Hematopoietic multipotent progenitor cell treated with erythropoietin and hydrocortisone succinate and interleukin-3 and kit ligand, for 17 days (in vitro differentiated cells): Measurements from ENCODE around the gene YIPF3.
A peak's percentile ranks its signal among the peaks of the same experiment; 100 is the strongest.
"Not testable (repeated sequence)": the region's sequence is repeated elsewhere in the genome, so short reads cannot be mapped to it uniquely, and the experiment has no call there.

Experiments
- DNase-seq: peaks from one replicate; pipeline ENCODE4 v3.0.0-alpha.2; 2015; ENCODE audit warnings: low spot score

Gene YIPF3

DNA sequence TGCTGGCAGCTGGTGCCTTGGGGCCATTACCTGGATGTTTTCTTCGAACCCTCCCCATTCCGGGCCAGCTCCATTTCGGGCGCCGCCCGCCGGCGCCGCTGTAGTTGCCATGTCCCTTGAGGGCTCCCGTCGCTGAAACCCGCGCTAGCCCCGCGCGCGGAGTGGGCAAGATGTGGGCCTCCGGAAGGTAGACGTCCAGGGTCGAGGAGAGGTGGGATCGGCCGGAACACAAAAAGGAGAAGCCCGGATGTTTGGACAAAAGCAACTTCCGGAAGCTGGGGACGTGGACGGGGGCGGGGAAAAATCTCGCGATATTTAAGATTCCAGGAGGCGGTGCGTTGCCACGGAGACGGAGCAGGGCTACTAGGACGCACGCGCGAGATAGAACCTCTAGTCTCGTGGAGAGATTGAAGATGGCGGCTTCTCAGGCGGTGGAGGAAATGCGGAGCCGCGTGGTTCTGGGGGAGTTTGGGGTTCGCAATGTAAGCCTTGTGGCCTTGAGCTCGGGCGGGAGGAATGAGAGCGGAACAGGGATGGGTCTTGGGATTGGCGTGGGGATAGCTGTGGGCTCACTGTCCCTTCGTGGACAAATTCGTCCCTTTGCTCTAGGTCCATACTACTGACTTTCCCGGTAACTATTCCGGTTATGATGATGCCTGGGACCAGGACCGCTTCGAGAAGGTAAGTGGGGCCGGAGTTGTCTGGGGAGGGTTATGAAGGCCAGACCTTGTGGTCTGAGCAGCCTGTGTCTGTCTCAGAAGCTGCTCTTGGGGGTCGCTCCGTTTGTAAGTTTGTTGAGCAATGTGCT, at the start of gene YIPF3, which contains the start of gene POLR1C:
YIPF3 (minus strand) TSS at position 230 of the 808 bp plus-strand sequence; CDS start at position 111, 119 bp downstream.
POLR1C (plus strand) TSS at position 393 of the 808 bp plus-strand sequence; CDS start at position 414, 21 bp downstream.
- DNase-seq = peak; percentile 99

DNA sequence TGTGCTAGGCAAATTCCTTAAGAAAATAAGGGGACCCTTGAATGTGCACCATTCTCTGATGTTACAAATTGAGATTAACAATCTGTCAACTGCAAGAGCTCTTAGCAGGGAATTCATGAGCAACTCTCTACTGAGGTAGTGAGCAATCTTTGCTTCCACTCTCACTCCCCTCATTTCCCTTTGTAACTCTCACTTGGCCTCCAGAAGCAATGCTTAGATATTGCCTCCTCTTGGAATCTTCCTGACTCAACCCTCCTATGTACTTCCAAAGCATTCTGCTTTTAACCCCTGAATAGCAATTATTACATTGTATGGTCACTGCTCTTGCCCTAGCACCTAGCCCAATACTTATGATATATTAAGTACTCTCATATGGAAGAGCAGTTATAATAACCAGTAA, 42.6 kb upstream of the YIPF3 start:
- DNase-seq = no peak

DNA sequence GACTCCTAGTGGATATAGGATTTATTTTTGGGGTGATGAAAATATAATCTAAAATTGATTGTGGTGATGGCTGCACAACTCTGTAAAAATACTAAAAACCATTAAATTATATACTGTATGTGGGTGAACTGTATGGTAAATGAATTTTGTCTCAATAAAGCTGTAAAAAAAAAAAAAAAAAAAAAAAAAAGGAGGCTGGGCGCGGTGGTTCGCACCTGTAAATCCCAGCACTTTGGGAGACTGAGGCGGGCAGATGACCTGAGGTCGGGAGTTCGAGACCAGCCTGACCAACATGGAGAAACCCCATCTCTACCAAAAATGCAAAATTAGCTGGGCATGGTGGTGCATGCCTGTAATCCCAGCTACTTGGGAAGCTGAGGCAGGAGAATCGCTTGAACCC, 40.9 kb upstream of the YIPF3 start:
- not testable (repeated sequence) for DNase-seq

- no peak for DNase-seq
These were observed 30.5 kb upstream of the YIPF3 start for GRCh38 chr6:43547222-43547621.

DNA sequence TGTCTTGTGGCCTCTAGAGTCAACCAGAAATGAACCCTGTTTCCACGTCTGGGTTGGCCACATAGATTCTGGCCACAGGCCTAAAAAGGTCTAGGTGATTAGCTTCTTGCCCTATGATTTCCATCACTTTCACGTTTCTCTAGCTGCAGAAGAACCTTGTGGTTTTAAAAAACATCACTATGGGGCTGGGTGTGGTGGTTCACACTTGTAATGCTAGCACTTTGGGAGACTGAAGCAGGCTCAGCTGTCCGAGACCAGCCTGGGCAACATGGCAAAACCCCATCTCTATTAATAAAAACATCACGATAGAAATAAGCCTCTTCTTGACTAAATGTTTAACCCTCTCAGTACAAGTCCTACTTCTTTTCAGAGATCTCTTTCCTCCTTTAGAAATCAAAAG, 27.7 kb upstream of the YIPF3 start:
- no peak for DNase-seq

DNA sequence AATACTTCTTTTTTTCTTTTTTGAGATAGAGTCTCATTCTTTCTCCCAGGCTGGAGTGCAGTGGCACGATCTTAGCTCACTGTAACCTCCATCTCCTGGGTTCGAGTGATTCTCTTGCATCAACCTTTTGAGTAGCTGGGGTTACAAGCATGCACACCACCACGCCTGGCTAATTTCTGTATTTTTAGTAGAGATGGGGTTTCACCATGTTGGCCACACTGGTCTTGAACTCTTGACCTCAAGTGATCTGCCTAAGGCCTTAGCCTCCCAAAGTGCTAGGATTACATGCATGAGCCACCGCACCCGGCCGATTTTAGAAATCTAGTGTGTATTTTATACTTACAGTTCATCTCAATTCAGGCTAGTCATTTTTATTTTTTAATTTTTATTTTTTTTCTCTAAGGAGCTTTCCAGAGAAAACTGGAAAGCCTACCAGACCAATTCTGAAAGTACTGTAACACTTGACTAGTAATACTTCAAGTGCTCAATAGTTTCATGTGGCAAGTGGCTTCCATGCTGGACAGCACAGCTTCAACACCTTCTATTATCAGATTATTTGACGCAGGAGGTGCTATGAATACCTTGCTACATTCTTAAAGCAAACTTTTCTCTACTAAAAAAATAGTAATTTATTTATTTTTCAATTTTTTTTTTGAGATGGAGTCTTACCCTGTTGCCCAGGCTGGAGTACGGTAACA, 25.2 kb upstream of the YIPF3 start:
- no peak for DNase-seq

DNA sequence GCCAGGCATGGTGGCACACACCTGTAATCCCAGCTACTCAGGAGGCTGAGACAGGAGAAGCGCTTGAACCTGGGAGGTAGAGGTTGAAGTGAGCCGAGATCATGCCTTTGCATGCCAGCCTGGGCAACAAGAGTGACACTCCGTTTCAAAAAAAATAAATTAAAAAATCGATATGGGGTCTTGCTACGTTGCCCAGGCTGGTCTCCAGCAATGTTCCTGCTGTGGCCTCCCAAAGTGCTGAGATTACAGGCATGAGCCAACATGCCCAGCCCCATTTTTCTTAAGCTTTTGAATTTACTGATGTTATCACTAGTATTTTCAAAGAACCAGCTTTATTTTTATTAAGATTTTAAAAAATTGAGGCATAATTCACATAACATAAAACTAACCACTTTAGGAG, 23.8 kb upstream of the YIPF3 start:
- DNase-seq = no peak

- DNase-seq = not testable (repeated sequence)
These were observed 22.7 kb upstream of the YIPF3 start for GRCh38 chr6:43539409-43539808.

DNA sequence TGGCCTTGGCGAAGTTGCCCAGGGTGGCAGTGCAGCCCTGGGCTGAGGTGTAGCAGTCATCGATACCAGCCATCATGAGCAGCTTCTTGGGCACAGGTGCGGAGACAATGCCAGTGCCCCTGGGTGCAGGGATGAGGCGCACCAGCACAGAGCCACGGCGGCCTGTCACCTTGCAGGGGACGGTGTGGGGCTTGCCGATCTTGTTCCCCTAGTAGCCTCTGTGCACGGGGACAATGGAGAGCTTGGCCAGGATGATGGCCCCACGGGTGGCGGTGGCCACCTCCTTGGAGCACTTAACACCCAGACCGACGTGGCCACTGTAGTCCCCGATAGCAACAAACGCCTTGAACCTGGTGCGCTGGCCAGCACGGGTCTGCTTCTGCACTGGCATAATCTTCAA, 22.3 kb upstream of the YIPF3 start:
- not testable (repeated sequence) for DNase-seq

DNA sequence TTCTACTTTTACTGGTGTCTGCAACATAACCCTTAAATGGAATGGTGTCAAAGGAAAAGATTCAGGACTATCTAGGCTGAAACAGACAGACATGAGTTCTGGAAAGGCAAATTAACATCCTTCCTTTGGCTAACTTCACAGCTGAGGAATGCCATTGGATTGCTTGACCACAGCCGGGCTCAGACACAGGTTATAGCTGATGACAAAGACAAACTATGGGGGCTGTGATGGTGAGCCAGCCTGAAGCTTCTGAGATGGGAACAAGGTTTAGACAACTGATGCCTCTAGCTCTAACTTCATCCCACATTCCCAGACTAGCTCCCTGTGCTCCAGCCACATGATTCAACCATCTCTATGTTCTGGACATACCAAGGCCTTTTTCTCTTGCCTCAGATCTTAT, 15.5 kb upstream of the YIPF3 start:
- no peak for DNase-seq

GRCh38 chr6:43524483-43524961, 7.8 kb upstream of the YIPF3 start:
- DNase-seq = no peak

DNA sequence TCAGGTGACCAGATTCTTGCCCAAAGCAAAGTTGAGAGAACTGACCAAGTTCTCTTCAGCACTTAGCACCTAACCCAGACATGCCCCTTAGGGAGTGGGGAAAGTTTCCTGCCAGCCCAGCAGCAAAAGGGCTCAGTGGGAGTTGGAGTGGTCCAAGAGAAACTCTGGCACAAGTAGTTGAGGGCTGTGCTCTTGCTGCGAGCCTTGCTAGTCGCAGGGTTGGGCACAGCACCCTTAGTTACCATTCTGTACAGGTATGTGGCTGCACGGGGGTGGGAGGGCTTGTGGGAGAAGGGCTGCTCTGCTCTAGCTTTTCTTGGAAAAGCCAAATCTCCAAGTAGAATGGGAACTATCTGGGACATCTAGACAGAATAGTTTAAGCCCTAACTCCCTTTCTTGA, 6.6 kb upstream of the YIPF3 start:
- no peak for DNase-seq

- no peak for DNase-seq
These were observed 6.0 kb upstream of the YIPF3 start for GRCh38 chr6:43522547-43523261.

DNA sequence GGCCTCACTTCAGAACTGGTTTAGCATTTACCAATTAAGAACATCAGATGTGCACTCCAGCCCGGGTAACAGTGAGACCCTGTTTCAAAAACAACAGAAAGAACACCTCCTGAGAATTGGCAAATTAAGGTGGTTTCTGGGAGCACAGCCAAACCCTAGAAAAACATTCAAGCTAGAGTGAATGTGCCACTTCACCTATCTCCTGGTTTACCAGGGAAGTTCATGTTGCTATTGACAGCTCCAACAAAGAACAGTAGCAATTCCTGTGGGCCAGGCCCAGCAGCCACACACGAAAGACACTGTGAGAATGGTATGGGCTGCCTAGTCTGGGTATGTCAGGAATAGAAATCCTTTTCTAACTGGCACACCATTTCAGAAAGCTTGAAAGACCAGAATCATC, 5.1 kb upstream of the YIPF3 start:
- no peak for DNase-seq

DNA sequence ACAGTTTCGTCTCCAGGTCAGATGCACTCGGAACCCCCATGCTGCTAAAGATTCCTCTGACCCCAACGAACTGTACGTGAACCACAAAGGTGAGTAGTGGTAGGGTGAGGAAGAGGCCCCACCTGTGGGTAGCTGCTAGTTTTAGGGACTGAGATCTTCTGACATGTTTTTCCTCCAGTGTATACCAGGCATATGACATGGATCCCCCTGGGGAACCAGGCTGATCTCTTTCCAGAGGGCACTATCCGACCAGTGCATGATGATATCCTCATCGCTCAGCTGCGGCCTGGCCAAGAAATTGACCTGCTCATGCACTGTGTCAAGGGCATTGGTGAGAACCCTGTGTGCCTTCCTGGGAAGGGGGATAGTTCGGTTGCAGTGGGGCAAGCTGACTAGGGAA, 3.4 kb upstream of the YIPF3 start:
- DNase-seq = no peak

GRCh38 chr6:43517505-43518357, 1.0 kb upstream of the YIPF3 start:
- DNase-seq = no peak

DNA sequence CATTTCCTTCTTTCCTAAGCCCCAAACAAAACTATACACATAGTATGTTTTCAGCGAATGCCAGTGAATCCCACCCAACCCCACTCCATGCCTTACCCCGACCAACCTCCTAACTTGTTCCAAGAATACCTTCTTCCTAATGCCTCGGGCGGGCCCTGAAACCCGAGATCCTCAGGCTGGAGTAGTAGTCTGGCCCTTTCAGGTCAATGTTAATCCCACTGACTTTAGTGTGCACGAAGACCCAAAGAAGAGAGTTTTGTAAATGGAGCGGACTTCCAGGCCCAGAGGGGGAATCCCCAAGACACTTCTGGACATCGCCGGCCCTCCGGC, 394 bp downstream of the YIPF3 start:
- no peak for DNase-seq

DNA sequence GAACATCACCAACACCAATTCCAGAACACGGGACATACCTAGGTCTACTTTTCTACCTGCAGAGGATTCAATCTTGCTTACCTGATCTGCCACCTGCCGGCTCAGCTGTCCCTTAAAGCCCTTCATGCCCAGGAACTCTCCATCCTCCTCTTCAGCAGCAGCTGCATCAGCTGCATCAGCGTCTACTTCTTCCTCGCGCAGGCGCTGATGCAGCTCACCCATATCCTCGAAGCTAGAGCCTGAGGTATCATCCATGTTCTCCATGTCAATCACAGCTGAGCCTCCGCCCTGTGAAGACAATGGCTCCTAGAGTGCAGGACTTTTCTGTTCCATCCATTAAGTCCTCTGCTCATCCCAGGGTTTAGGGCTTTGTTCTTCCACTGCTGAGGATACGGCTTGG, 918 bp downstream of the YIPF3 start:
- DNase-seq = no peak

GRCh38 chr6:43511824-43512415, 4.8 kb downstream of the YIPF3 start:
- DNase-seq = no peak

- DNase-seq = no peak
These were observed 5.9 kb downstream of the YIPF3 start for GRCh38 chr6:43510827-43511163.

DNA sequence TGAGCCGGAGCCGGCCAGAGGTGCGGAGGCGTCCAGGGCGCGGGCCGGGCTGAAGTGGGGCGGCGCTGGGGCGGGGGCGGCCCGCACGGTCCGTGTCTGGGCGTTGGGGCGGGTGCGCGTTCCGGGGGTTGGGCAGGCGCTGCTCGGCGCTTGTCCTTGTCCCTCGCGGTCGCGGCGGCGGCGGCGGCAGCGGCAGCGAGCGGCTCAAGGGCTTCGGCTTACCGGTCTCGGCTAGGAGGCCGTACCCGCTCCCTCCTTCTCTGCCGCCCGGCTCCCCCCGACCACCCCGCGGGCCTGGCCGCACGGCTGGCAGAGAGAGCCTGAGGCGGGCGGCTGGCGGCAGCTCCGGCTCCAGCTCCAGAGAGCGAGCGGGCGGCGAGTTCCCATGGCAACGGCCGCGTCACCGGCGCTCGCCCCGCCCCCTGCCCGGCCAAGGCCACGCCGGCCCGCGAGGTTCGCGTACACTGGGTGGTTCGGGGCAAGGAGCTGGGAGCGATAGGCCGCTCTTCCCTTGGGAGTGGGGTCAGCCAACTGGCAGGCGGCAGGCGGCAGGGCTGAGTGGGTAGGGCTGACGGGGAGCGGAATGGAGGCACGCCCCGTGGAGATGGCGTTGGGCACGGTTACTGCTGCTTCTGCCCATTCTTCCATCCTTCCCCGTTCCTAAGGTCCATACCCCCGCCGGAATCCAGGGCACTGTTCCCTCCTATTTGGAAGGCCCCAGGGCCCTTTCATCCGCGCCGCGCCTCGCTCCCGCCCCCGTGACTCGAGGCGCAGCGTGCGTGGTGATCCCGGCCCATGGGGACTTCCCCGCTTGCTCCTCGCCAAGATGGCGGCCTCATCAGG, 6.5 kb downstream of the YIPF3 start, which contains the start of gene LRRC73:
LRRC73 (minus strand) TSS at position 363 of the 843 bp plus-strand sequence. CDS start 561 bp downstream, outside the sequence.
- peak; percentile 87 for DNase-seq
